A204.1 (cell line): ENCODE measurements around the gene OR2A5.
A peak's percentile ranks its signal among the peaks of the same experiment; 100 is the strongest.
"Not testable (repeated sequence)": the region's sequence is repeated elsewhere in the genome, so short reads cannot be mapped to it uniquely, and the experiment has no call there.

Source experiments
- FAIRE-seq: peaks from 2 replicates; lab custom pipeline; 2012; peaks lifted over from hg19 to GRCh38; lab: Jason Lieb, UNC

The OR2A5 gene

GRCh38 chr7:144048648-144049047 is at the start of gene OR2A5:
Gene OR2A5 (plus strand): TSS chr7:144048948. CDS start chr7:144050402, 1,454 bp downstream.
- no peak for FAIRE-seq

GRCh38 chr7:144000020-144000419 is 48.7 kb upstream of the OR2A5 start, which contains the start of gene OR6B1:
Gene OR6B1 (plus strand): TSS chr7:144000320. CDS start chr7:144003997, 3,677 bp downstream.
- FAIRE-seq: no peak

- no peak for FAIRE-seq
These were observed 47.2 kb upstream of the OR2A5 start for GRCh38 chr7:144001543-144001942.

GRCh38 chr7:144004703-144005102 is 44.0 kb upstream of the OR2A5 start:
- FAIRE-seq: no peak

- no peak for FAIRE-seq
These were observed 42.6 kb upstream of the OR2A5 start for GRCh38 chr7:144006029-144006691.

- no peak for FAIRE-seq
These were observed 42.1 kb upstream of the OR2A5 start for GRCh38 chr7:144006692-144007042.

- FAIRE-seq: no peak
These were observed 39.4 kb upstream of the OR2A5 start for GRCh38 chr7:144009361-144009760.

- FAIRE-seq: not testable (repeated sequence)
These were observed 38.7 kb upstream of the OR2A5 start for GRCh38 chr7:144010061-144010460.

GRCh38 chr7:144010821-144011220 is 37.9 kb upstream of the OR2A5 start:
- not testable (repeated sequence) for FAIRE-seq

GRCh38 chr7:144011458-144012230 is 37.1 kb upstream of the OR2A5 start:
- peak; percentile 29 for FAIRE-seq

- FAIRE-seq: no peak
These were observed 30.7 kb upstream of the OR2A5 start for GRCh38 chr7:144018065-144018464.

GRCh38 chr7:144019457-144019856 is 29.3 kb upstream of the OR2A5 start:
- FAIRE-seq: no peak

- FAIRE-seq: no peak
These were observed 28.4 kb upstream of the OR2A5 start for GRCh38 chr7:144020340-144020739.

- no peak for FAIRE-seq
These were observed 26.6 kb upstream of the OR2A5 start for GRCh38 chr7:144022169-144022568.

GRCh38 chr7:144023171-144023827 is 25.4 kb upstream of the OR2A5 start:
- no peak for FAIRE-seq

GRCh38 chr7:144024213-144024612 is 24.5 kb upstream of the OR2A5 start:
- FAIRE-seq: no peak

- no peak for FAIRE-seq
These were observed 22.4 kb upstream of the OR2A5 start for GRCh38 chr7:144026203-144026883.

- peak; percentile 97 for FAIRE-seq
These were observed 21.7 kb upstream of the OR2A5 start for GRCh38 chr7:144027070-144027469.

- no peak for FAIRE-seq
These were observed 20.8 kb upstream of the OR2A5 start for GRCh38 chr7:144027974-144028373.

GRCh38 chr7:144028547-144028946 is 20.2 kb upstream of the OR2A5 start:
- no peak for FAIRE-seq

- FAIRE-seq: no peak
These were observed 16.2 kb upstream of the OR2A5 start for GRCh38 chr7:144032516-144032915.

GRCh38 chr7:144032985-144033709 is 15.6 kb upstream of the OR2A5 start:
- no peak for FAIRE-seq
